ELR (cell line): ENCODE results near the gene LYPLAL1.
A peak's percentile ranks its signal among the peaks of the same experiment; 100 is the strongest.
"Not testable (repeated sequence)": the region's sequence is repeated elsewhere in the genome, so short reads cannot be mapped to it uniquely, and the experiment has no call there.

ENCODE experiments used
- DNase-seq: peaks from one replicate; pipeline ENCODE4 v3.0.0-alpha.2; 2015; ENCODE audit warnings: low read depth

The LYPLAL1 gene

GRCh38 chr1:219215477-219215876 lies 41.8 kb downstream of the LYPLAL1 start:
- DNase-seq, result no peak

- peak; percentile 7 for DNase-seq
Measured at GRCh38 chr1:219220945-219221344, 47.3 kb downstream of the LYPLAL1 start.

- DNase-seq, result no peak
Measured at GRCh38 chr1:219223496-219223895, 49.8 kb downstream of the LYPLAL1 start.

GRCh38 chr1:219226196-219226595 lies 52.5 kb downstream of the LYPLAL1 start:
- no peak for DNase-seq

- DNase-seq, result no peak
Measured at GRCh38 chr1:219227360-219228057, 53.8 kb downstream of the LYPLAL1 start.

- DNase-seq, result no peak
Measured at GRCh38 chr1:219228058-219228419, 54.4 kb downstream of the LYPLAL1 start.

- DNase-seq, result no peak
Measured at GRCh38 chr1:219232890-219233289, 59.2 kb downstream of the LYPLAL1 start.

- no peak for DNase-seq
Measured at GRCh38 chr1:219235903-219236481, 62.3 kb downstream of the LYPLAL1 start.

GRCh38 chr1:219236933-219237610 lies 63.4 kb downstream of the LYPLAL1 start:
- DNase-seq, result no peak

GRCh38 chr1:219239518-219239917 lies 65.8 kb downstream of the LYPLAL1 start:
- no peak for DNase-seq

- no peak for DNase-seq
Measured at GRCh38 chr1:219244864-219245263, 71.2 kb downstream of the LYPLAL1 start.

GRCh38 chr1:219247441-219247840 lies 73.8 kb downstream of the LYPLAL1 start:
- peak; percentile 14 for DNase-seq

- not testable (repeated sequence) for DNase-seq
Measured at GRCh38 chr1:219250468-219250867, 76.8 kb downstream of the LYPLAL1 start.

GRCh38 chr1:219257751-219258150 lies 84.1 kb downstream of the LYPLAL1 start:
- DNase-seq, result no peak

GRCh38 chr1:219261454-219261853 lies 87.8 kb downstream of the LYPLAL1 start:
- DNase-seq, result no peak
